Measurements from ENCODE around the gene PLXNA4. TPM values are rescaled to one million over a fixed set of nuclear protein-coding genes. Genes with fewer than 3 reads are reported as not detected.
A peak's percentile ranks its signal among the peaks of the same experiment; 100 is the strongest.

The PLXNA4 gene
- total and polyA plus RNA-seq, 2 experiments from 2014 or later: 0.08 to 0.80 TPM

DNA sequence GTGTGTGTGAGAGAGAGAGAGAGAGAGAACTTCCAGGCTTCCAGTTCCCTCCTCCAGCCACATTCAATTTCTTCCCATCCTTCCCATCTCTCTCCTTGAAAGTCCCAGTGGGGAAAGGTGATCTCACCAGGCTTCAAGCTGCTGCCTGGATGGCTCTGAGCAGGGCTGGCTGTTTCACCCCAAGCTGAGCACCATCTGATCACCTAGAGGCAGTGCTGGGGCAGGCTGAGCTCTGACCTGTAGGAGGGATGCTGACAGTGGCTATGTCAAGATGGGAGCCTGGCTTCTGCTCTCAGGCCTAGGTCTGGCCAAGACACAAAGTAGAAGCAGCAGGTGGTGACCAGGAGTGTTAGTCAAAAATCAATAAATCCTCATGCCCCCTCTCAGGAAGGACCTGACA lies 370.8 kb downstream of the PLXNA4 start (continued):
- TF ChIP-seq, protein P1, sequence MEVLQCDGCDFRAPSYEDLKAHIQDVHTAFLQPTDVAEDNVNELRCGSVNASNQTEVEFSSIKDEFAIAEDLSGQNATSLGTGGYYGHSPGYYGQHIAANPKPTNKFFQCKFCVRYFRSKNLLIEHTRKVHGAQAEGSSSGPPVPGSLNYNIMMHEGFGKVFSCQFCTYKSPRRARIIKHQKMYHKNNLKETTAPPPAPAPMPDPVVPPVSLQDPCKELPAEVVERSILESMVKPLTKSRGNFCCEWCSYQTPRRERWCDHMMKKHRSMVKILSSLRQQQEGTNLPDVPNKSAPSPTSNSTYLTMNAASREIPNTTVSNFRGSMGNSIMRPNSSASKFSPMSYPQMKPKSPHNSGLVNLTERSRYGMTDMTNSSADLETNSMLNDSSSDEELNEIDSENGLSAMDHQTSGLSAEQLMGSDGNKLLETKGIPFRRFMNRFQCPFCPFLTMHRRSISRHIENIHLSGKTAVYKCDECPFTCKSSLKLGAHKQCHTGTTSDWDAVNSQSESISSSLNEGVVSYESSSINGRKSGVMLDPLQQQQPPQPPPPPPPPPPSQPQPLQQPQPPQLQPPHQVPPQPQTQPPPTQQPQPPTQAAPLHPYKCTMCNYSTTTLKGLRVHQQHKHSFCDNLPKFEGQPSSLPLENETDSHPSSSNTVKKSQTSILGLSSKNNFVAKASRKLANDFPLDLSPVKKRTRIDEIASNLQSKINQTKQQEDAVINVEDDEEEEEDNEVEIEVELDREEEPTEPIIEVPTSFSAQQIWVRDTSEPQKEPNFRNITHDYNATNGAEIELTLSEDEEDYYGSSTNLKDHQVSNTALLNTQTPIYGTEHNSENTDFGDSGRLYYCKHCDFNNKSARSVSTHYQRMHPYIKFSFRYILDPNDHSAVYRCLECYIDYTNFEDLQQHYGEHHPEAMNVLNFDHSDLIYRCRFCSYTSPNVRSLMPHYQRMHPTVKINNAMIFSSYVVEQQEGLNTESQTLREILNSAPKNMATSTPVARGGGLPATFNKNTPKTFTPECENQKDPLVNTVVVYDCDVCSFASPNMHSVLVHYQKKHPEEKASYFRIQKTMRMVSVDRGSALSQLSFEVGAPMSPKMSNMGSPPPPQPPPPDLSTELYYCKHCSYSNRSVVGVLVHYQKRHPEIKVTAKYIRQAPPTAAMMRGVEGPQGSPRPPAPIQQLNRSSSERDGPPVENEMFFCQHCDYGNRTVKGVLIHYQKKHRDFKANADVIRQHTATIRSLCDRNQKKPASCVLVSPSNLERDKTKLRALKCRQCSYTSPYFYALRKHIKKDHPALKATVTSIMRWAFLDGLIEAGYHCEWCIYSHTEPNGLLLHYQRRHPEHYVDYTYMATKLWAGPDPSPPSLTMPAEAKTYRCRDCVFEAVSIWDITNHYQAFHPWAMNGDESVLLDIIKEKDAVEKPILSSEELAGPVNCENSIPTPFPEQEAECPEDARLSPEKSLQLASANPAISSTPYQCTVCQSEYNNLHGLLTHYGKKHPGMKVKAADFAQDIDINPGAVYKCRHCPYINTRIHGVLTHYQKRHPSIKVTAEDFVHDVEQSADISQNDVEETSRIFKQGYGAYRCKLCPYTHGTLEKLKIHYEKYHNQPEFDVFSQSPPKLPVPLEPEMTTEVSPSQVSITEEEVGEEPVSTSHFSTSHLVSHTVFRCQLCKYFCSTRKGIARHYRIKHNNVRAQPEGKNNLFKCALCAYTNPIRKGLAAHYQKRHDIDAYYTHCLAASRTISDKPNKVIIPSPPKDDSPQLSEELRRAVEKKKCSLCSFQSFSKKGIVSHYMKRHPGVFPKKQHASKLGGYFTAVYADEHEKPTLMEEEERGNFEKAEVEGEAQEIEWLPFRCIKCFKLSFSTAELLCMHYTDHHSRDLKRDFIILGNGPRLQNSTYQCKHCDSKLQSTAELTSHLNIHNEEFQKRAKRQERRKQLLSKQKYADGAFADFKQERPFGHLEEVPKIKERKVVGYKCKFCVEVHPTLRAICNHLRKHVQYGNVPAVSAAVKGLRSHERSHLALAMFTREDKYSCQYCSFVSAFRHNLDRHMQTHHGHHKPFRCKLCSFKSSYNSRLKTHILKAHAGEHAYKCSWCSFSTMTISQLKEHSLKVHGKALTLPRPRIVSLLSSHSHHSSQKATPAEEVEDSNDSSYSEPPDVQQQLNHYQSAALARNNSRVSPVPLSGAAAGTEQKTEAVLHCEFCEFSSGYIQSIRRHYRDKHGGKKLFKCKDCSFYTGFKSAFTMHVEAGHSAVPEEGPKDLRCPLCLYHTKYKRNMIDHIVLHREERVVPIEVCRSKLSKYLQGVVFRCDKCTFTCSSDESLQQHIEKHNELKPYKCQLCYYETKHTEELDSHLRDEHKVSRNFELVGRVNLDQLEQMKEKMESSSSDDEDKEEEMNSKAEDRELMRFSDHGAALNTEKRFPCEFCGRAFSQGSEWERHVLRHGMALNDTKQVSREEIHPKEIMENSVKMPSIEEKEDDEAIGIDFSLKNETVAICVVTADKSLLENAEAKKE (CRISPR knock-in tag; IDR thresholded peaks at IDR 0.05): no peak
- TF ChIP-seq, protein P2, sequence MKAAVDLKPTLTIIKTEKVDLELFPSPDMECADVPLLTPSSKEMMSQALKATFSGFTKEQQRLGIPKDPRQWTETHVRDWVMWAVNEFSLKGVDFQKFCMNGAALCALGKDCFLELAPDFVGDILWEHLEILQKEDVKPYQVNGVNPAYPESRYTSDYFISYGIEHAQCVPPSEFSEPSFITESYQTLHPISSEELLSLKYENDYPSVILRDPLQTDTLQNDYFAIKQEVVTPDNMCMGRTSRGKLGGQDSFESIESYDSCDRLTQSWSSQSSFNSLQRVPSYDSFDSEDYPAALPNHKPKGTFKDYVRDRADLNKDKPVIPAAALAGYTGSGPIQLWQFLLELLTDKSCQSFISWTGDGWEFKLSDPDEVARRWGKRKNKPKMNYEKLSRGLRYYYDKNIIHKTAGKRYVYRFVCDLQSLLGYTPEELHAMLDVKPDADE (IDR thresholded peaks at IDR 0.05): no peak

DNA sequence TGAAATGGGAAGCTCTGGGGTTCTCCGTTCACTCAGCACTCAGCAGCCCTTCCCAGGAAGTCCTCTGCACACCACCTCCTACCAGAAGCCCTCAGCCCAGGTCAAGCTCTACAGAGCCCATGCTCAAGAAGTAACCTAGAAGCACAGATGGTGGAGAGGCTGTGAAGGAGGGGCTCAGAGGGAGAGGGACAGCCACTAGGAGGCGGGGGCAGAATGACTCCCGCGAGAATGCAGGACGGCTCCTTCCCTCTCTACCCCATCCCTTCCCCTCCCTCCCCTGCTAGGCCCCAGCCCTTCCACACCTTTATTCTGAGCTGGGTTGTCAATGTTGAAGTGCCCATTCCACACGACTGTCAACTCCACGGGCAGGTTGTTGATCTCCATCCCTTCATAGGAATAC lies 373.2 kb downstream of the PLXNA4 start:
- Mint-ChIP-seq H3K27me3 (ENCODE audit: insufficient read depth, low read depth, poor library complexity) (peaks cover 8% of the 10 kb centered on the region), H3K9me3 (no peaks in the 10 kb centered on the region; the same call in 2 of the 3 replicates), H3K36me3 (ENCODE audit: low read depth) (no peaks in the 10 kb centered on the region), H3K4me1 (peaks cover 15% of the 10 kb centered on the region), H3K27ac (no peak overlapping the region), H3K4me3 (no peak overlapping the region)
- H3K27me3 ChIP-seq (ENCODE audit: insufficient read depth): no peaks in the 10 kb centered on the region
- H3K4me3 ChIP-seq: no peak overlapping the region
- no peak for TF ChIP-seq STAT1 (IDR thresholded peaks at IDR 0.05; ENCODE audit: unreplicated experiment)
- TF ChIP-seq, protein P3, sequence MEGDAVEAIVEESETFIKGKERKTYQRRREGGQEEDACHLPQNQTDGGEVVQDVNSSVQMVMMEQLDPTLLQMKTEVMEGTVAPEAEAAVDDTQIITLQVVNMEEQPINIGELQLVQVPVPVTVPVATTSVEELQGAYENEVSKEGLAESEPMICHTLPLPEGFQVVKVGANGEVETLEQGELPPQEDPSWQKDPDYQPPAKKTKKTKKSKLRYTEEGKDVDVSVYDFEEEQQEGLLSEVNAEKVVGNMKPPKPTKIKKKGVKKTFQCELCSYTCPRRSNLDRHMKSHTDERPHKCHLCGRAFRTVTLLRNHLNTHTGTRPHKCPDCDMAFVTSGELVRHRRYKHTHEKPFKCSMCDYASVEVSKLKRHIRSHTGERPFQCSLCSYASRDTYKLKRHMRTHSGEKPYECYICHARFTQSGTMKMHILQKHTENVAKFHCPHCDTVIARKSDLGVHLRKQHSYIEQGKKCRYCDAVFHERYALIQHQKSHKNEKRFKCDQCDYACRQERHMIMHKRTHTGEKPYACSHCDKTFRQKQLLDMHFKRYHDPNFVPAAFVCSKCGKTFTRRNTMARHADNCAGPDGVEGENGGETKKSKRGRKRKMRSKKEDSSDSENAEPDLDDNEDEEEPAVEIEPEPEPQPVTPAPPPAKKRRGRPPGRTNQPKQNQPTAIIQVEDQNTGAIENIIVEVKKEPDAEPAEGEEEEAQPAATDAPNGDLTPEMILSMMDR (conservative IDR thresholded peaks at IDR 0.05; ENCODE audit: low read depth in 2 of 2): peak in 1 of 2 experiments; percentile 19; a peak in 1 of 4 replicates
- no peaks in the 10 kb centered on the region for H3K36me3 ChIP-seq (ENCODE audit: insufficient read depth)
- ATAC-seq: peak; percentile 72
- no peaks in the 10 kb centered on the region for H4K20me1 ChIP-seq (replicated peaks; ENCODE audit: insufficient read depth)
- no peaks in the 10 kb centered on the region for H3F3A ChIP-seq (replicated peaks; ENCODE audit: low read depth)
- H3K27ac ChIP-seq (ENCODE audit: low read depth): no peak overlapping the region
- no peaks in the 10 kb centered on the region for H3K79me2 ChIP-seq (replicated peaks; ENCODE audit: insufficient read depth)
- no peaks in the 10 kb centered on the region for H3K4me1 ChIP-seq (ENCODE audit: insufficient read depth)
- 0 out of 2 replicates have a peak, but pooled peaks cover 2% of the 10 kb centered on the region for H3K9me2 ChIP-seq (ENCODE audit: insufficient read depth)
- no peak overlapping the region for H2AFZ ChIP-seq
- no peak for DNase-seq (ENCODE audit: low spot score)
- no peak overlapping the region for H3K4me2 ChIP-seq

All from GM23338 (cell line).